ENCODE measurements around the gene NOTUM.

DNA sequence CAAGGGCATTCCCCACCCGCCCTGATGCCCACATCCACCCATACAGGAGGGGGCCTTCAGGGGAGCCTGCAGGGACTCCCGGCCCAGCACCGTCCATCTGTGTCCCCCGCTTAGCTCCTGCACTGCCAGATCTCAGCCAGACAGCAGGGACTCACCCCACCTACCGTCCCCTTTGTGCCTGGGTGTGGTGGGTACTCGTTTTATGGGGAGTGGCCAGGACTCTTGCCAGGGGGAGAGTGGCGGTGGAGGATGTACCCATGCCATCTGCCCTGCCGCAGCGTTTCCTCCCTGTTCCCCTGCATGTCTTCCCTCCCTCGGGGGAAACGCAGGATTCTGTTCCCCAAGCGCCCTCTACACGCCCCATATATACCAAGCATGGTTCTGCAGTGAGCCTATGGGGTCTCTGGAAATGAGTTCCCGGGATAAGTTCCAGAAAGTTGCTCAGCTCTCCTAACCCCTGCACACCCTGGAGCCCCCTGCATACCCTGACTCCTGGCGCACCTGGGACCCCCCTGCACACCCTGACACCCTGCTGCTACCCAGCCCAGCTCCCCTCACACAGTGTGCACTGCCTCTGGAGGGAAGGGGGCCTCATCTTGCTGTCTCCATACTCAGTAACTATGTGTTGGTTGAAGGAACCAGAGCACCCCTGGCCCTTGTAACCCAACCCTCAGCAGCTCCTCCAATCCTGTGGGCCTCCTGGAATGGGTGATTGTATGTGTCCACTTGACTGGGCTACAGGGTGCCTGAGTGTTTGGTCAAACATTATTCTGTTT lies 29.2 kb downstream of the NOTUM start:
- no peak for TF ChIP-seq CTCF (conservative IDR thresholded peaks at IDR 0.05; ENCODE audit: low read length)
- TF ChIP-seq EZH2phosphoT487 (IDR thresholded peaks at IDR 0.05; ENCODE audit: borderline replicate concordance): no peak
